Measurements from ENCODE around the gene RTN4RL1.

Gene RTN4RL1

GRCh38 chr17:1951920-1952319 lies 73.2 kb downstream of the RTN4RL1 start:
- ATAC-seq = no peak
- Mint-ChIP-seq H3K27ac (no peak overlapping the region), H3K4me1 (no peaks in the 10 kb centered on the region), H3K27me3 (peaks cover 42% of the 10 kb centered on the region), H3K9me3 (no peaks in the 10 kb centered on the region), H3K36me3 (no peaks in the 10 kb centered on the region), H3K4me3 (no peak overlapping the region)

- H3K27ac Mint-ChIP-seq = no peak overlapping the region
- H3K9me3 Mint-ChIP-seq = peaks cover 6% of the 10 kb centered on the region
- no peak for ATAC-seq
- no peaks in the 10 kb centered on the region for H3K4me1 Mint-ChIP-seq
- peaks cover 36% of the 10 kb centered on the region for H3K27me3 Mint-ChIP-seq
- no peak overlapping the region for H3K4me3 Mint-ChIP-seq
- no peaks in the 10 kb centered on the region for H3K36me3 Mint-ChIP-seq
Observed at GRCh38 chr17:1949754-1950153, 75.4 kb downstream of the RTN4RL1 start.

GRCh38 chr17:1948517-1948825 lies 76.7 kb downstream of the RTN4RL1 start:
- peaks cover 29% of the 10 kb centered on the region for H3K27me3 Mint-ChIP-seq
- peaks cover 6% of the 10 kb centered on the region for H3K9me3 Mint-ChIP-seq
- H3K27ac Mint-ChIP-seq = no peak overlapping the region
- no peak for ATAC-seq
- H3K4me1 Mint-ChIP-seq = no peaks in the 10 kb centered on the region
- H3K4me3 Mint-ChIP-seq = no peak overlapping the region
- no peaks in the 10 kb centered on the region for H3K36me3 Mint-ChIP-seq

DNA sequence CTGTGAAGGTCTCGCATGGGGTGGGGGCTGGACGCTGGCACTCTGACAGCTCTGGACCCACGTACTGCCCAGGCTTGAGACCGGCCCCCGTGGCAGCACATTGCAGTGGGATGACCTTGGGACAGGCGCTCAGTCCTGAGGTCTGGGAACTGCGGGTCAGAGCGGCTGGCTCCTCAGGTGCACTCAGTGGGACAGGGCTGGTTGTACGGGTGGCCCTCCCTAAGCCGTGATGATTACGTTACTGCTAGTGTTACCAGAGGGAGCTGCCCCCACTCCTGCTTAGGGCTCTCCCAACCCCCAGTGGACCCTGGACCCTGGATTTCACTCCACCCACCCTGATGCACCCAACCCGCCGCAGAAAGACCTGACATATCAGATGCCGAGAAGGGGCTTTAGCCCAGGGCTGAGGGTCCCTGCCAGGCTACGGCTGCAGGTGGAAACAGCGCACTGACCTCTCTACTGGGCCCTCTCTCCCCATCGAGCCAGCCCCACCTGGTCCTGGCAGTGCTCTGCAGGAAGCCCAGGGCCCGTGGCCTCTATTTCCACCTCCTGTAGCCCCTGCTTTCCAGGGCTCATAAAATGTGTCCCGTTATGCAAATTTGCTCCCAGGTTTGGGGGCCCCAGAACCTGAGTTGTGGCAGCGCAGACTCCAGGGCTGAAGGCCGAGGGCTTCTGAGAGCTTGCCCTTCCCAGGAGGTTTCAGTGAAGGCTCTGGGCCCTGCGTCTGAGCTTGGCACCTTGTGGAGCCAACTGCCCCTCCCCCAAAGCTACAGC lies 77.2 kb downstream of the RTN4RL1 start:
- H3K9me3 Mint-ChIP-seq = peaks cover 6% of the 10 kb centered on the region
- H3K27me3 Mint-ChIP-seq = peaks cover 29% of the 10 kb centered on the region
- H3K36me3 Mint-ChIP-seq = no peaks in the 10 kb centered on the region
- no peak for ATAC-seq
- H3K4me1 Mint-ChIP-seq = no peaks in the 10 kb centered on the region
- H3K27ac Mint-ChIP-seq = no peak overlapping the region
- no peak overlapping the region for H3K4me3 Mint-ChIP-seq

DNA sequence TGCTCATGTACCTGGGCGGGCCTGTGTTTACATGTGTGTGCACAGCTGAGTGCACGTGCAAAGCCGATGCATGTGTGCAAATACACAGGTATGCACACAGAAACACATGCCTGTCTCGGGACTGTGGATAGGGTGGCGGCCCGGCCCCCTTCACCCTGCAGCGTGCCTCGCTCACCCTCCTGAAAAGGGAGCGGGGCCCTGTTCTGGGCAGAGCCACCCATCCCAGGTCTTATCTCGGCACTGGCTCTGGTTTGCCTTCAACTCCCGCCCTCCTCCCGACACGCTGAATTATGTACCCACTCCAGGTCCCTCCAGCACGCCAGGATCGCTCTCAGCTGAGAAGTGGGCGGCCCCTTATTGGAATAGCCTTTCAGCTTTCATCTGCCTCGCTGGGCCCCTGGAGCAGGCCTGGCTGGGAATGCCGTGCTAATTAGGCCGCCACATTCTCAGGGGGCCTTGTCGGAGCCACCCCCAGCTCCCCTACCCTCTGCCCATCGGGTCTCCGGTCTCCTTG lies 77.8 kb downstream of the RTN4RL1 start:
- H3K27ac Mint-ChIP-seq = no peak overlapping the region
- ATAC-seq = no peak
- peaks cover 6% of the 10 kb centered on the region for H3K9me3 Mint-ChIP-seq
- peaks cover 26% of the 10 kb centered on the region for H3K27me3 Mint-ChIP-seq
- no peaks in the 10 kb centered on the region for H3K4me1 Mint-ChIP-seq
- H3K4me3 Mint-ChIP-seq = no peak overlapping the region
- H3K36me3 Mint-ChIP-seq = no peaks in the 10 kb centered on the region

DNA sequence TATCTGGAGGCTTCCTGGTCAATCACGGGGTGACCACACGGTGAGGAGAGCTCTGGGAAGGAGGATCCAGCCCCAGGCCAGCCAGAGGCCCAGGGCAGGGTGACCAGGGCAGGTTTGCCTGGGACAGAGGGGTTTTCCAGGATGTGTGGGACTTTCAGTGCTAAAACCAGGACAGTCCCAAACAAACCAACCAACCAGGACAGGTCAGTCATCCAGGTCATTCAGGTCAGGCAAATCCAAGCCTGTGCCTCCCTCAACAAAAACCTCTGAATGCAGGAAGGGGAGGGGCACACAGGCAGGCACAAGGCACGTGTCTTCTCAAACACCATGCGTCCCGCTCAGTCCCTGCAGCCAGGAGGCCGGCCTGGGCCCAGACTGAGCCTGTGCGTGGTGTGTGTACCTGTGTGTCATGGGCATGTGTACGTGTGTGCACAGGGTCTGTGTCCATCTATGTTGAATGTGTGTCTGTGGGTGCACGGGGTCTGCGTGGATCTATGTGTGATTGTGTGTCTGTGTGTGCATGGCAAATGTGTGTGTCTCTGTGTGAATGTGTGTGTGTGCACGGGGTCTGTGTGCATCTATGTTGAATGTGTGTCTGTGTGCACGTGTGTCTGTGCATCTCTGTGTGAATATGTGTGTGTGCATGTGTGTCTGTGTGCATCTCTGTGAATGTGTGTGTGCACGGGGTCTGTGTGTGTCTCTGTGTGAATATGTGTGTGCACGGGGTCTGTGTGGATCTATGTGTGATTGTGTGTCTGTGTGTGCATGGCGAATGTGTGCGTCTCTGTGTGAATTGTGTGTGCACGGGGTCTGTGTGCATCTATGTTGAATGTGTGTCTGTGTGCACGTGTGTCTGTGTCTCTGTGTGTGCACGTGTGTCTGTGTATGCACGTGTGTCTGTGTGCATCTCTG lies 78.9 kb downstream of the RTN4RL1 start:
- Mint-ChIP-seq H3K27me3 (peaks cover 23% of the 10 kb centered on the region), H3K4me3 (no peak overlapping the region), H3K27ac (no peak overlapping the region), H3K4me1 (no peaks in the 10 kb centered on the region), H3K36me3 (no peaks in the 10 kb centered on the region), H3K9me3 (peaks cover 6% of the 10 kb centered on the region)
- no peak for ATAC-seq

DNA sequence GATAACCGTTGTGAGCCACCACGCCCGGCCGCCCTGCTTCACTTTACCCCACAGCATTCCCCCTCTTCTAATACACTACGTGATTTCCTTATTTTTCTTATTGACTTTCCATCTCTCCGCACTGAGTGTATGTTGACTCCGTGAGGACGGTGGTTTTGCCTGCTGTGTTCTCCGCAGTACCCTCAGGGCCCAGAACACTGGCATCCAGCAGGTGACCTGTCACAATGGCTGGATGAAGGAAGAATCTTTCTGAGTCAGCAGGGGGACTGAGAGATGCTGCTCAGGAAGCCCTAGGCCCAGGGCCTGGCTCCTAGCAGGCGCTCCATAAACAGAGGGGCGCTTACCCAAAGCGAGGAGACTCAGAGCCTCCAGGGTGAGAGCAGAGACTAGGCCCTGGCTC lies 79.5 kb downstream of the RTN4RL1 start:
- H3K27me3 Mint-ChIP-seq = peaks cover 29% of the 10 kb centered on the region
- peaks cover 6% of the 10 kb centered on the region for H3K9me3 Mint-ChIP-seq
- no peaks in the 10 kb centered on the region for H3K36me3 Mint-ChIP-seq
- H3K4me1 Mint-ChIP-seq = no peaks in the 10 kb centered on the region
- ATAC-seq = no peak
- H3K4me3 Mint-ChIP-seq = no peak overlapping the region
- no peak overlapping the region for H3K27ac Mint-ChIP-seq

DNA sequence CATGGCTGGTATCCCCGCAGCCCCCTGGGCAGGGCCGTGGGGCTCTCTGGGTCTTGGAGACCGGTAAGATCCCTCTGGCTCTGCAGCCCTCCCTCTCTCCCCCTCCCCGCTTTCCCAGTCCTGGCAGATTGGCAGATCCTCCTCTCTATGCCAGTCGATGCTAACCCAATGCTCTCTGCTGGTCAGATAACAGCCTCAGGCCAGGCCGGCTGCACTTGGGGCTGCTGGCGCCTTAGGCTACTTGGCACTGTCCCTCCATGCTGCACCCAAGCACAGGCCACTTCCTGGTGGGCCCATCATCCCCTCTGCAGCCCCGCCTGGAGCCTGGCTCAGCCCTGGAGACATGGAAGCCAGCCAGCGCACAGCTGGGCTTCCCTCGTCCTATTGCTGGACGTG lies 81.7 kb downstream of the RTN4RL1 start:
- Mint-ChIP-seq H3K27ac (no peak overlapping the region), H3K27me3 (peaks cover 20% of the 10 kb centered on the region), H3K4me3 (no peak overlapping the region), H3K36me3 (no peaks in the 10 kb centered on the region), H3K9me3 (peaks cover 6% of the 10 kb centered on the region), H3K4me1 (no peaks in the 10 kb centered on the region)
- ATAC-seq = no peak

- H3K4me3 Mint-ChIP-seq = no peak overlapping the region
- no peaks in the 10 kb centered on the region for H3K4me1 Mint-ChIP-seq
- H3K27me3 Mint-ChIP-seq = peaks cover 20% of the 10 kb centered on the region
- no peaks in the 10 kb centered on the region for H3K36me3 Mint-ChIP-seq
- H3K27ac Mint-ChIP-seq = no peak overlapping the region
- peaks cover 6% of the 10 kb centered on the region for H3K9me3 Mint-ChIP-seq
- no peak for ATAC-seq
Observed at GRCh38 chr17:1942666-1943435, 82.3 kb downstream of the RTN4RL1 start.

DNA sequence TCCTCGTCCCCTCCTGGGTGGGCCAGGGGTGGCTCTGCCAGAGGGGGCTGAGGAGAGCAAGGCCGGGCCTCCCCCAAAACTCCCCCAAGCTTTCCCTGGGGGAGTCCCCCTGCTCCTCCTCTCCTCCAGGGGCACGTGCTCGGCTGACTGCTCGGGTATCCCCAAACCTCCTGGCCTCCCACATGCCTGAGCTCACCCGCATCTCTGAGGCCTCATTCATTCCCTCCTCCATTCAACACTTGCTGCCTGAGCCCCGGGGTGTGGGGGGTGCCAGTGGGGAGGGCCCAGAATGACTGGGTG lies 83.1 kb downstream of the RTN4RL1 start:
- Mint-ChIP-seq H3K27ac (no peak overlapping the region), H3K36me3 (no peaks in the 10 kb centered on the region), H3K27me3 (peaks cover 20% of the 10 kb centered on the region)

DNA sequence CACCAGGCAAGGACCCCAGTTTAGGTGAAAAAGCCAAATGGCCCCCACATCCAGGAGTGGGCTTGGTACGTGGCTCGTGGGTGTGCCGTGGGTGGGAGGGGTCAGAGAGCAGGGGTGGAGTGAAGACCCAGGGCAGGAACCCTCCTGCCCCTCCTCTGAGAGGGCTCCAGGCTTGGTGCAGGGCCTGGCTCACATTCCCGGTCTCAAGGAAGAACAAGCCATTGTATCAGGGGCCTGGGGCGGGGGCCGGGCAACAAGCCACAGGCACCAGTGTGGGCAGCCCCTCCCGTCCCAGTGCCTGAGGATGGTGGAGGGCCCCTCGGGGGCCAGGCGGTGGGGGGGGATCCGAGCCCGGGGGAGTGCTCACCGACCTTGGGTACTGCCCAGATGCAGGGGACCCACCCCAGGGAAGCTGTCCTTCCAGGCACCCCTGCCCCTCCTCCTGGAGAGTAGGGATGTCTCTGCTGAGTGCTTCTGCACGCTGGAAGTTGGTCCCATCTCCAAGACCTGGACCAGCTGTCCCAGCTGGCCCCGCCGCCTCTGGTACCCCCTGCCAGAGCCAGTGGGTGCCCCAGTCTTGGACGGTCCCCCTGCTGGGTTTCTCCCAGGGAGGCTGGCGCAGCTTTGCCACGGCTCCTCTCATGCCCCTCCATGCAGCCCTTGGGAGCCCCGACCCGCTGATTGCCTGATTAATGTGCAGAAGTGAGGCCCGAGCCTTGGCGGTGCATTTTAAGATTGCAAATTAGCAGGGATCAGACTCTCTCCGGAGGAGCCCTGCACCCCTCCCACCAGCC lies 83.7 kb downstream of the RTN4RL1 start:
- ATAC-seq = peak; percentile 7
- Mint-ChIP-seq H3K9me3 (peaks cover 2% of the 10 kb centered on the region), H3K36me3 (no peaks in the 10 kb centered on the region), H3K27ac (no peak overlapping the region), H3K27me3 (peaks cover 20% of the 10 kb centered on the region), H3K4me1 (no peaks in the 10 kb centered on the region), H3K4me3 (no peak overlapping the region)

More for the DNA sequence above, 83.1 kb downstream of the RTN4RL1 start:
- Mint-ChIP-seq H3K4me1 (no peaks in the 10 kb centered on the region), H3K9me3 (peaks cover 6% of the 10 kb centered on the region), H3K4me3 (no peak overlapping the region)
- ATAC-seq = no peak

DNA sequence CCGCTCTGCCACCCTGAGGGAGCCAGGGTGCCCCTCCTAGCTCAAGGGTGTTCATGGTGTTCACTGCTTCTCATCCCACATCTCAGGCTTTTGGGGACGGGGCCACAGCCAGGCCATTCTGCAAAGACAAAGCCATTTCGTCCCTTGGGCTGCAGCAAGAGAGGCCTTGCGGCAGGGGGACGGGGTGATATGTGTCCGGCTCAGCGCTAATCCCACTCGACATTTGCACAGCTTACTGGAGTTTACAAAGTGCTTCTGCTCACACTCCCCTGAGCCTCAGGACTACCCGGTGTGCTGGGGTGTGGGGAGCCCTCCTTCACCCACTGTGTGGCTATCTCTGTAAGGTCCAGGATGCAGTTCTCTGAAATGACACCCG lies 84.3 kb downstream of the RTN4RL1 start:
- Mint-ChIP-seq H3K9me3 (no peaks in the 10 kb centered on the region), H3K4me1 (no peaks in the 10 kb centered on the region), H3K4me3 (no peak overlapping the region), H3K36me3 (no peaks in the 10 kb centered on the region), H3K27ac (no peak overlapping the region), H3K27me3 (peaks cover 20% of the 10 kb centered on the region)
- ATAC-seq = no peak

GRCh38 chr17:1939981-1940809 lies 84.9 kb downstream of the RTN4RL1 start:
- Mint-ChIP-seq H3K36me3 (no peaks in the 10 kb centered on the region), H3K9me3 (no peaks in the 10 kb centered on the region)

GRCh38 chr17:1937461-1937860 lies 87.7 kb downstream of the RTN4RL1 start:
- no peaks in the 10 kb centered on the region for H3K36me3 Mint-ChIP-seq
- no peak for ATAC-seq
- H3K27me3 Mint-ChIP-seq = peaks cover 37% of the 10 kb centered on the region
- H3K4me1 Mint-ChIP-seq = no peaks in the 10 kb centered on the region
- H3K4me3 Mint-ChIP-seq = no peak overlapping the region
- no peak overlapping the region for H3K27ac Mint-ChIP-seq
- no peaks in the 10 kb centered on the region for H3K9me3 Mint-ChIP-seq

More at GRCh38 chr17:1939981-1940809, 84.9 kb downstream of the RTN4RL1 start:
- no peak overlapping the region for H3K27ac Mint-ChIP-seq
- H3K27me3 Mint-ChIP-seq = peaks cover 22% of the 10 kb centered on the region
- H3K4me1 Mint-ChIP-seq = no peaks in the 10 kb centered on the region
- no peak overlapping the region for H3K4me3 Mint-ChIP-seq
- ATAC-seq = no peak
